ENCODE results near the gene LUC7L3.
"Not testable (repeated sequence)": the region's sequence is repeated elsewhere in the genome, so short reads cannot be mapped to it uniquely, and the experiment has no call there.

LUC7L3 gene

GRCh38 chr17:50790618-50791017 lies 71.2 kb downstream of the LUC7L3 start:
- no peak for DNase-seq

- DNase-seq = no peak
Measured at GRCh38 chr17:50792132-50792531, 72.7 kb downstream of the LUC7L3 start.

GRCh38 chr17:50793007-50793406 lies 73.6 kb downstream of the LUC7L3 start:
- DNase-seq = no peak

- DNase-seq = no peak
Measured at GRCh38 chr17:50794361-50794760, 75.0 kb downstream of the LUC7L3 start.

GRCh38 chr17:50797135-50797810 lies 77.9 kb downstream of the LUC7L3 start:
- DNase-seq = no peak

GRCh38 chr17:50798424-50799288 lies 79.3 kb downstream of the LUC7L3 start:
- DNase-seq = no peak

GRCh38 chr17:50799582-50799981 lies 80.2 kb downstream of the LUC7L3 start:
- no peak for DNase-seq

- DNase-seq = no peak
Measured at GRCh38 chr17:50800196-50800700, 80.8 kb downstream of the LUC7L3 start.

GRCh38 chr17:50802609-50803571 lies 83.5 kb downstream of the LUC7L3 start:
- no peak for DNase-seq

GRCh38 chr17:50803676-50804075 lies 84.3 kb downstream of the LUC7L3 start:
- no peak for DNase-seq

GRCh38 chr17:50804749-50805475 lies 85.5 kb downstream of the LUC7L3 start:
- DNase-seq = not testable (repeated sequence)

GRCh38 chr17:50805486-50805885 lies 86.1 kb downstream of the LUC7L3 start:
- DNase-seq = no peak
